Fibroblast of villous mesenchyme (primary cell): ENCODE results near the gene SKP1. TPM values are rescaled to one million over a fixed set of nuclear protein-coding genes. Genes with fewer than 3 reads are reported as not detected.

Source experiments
- DNase-seq: peaks from one replicate; pipeline ENCODE4 v3.0.0-alpha.2; 2010; ENCODE audit warnings: low read depth
- H3K4me3 ChIP-seq: 2 replicates; pipeline ENCODE4 v1.5.1; 2011; ENCODE audit warnings: low read depth, mild to moderate bottlenecking, low read length
- CTCF ChIP-seq: IDR thresholded peaks from 2 replicates; pipeline ENCODE4 v1.5.1; 2012; ENCODE audit warnings: low read depth, mild to moderate bottlenecking, low read length; ENCODE audit not compliant: insufficient read depth
- total RNA-seq: library from RNA; depleted of rRNA; stranded (reverse); fragments of >200 nt; gene quantifications from 2 replicates; pipeline ENCODE4 v1.2.3, GENCODE V29; 2012

Gene SKP1
- total RNA-seq, 1 donor, result 166 TPM

GRCh38 chr5:134209477-134210245 is 32.9 kb upstream of the SKP1 start:
- no peak for TF ChIP-seq CTCF
- no peak for DNase-seq
- no peak overlapping the region for H3K4me3 ChIP-seq

- no peak overlapping the region for H3K4me3 ChIP-seq
- DNase-seq, result no peak
- no peak for TF ChIP-seq CTCF
Measured at GRCh38 chr5:134207696-134208095, 30.9 kb upstream of the SKP1 start.

GRCh38 chr5:134206627-134207160 is 29.9 kb upstream of the SKP1 start:
- H3K4me3 ChIP-seq, result no peak overlapping the region
- DNase-seq, result no peak
- TF ChIP-seq CTCF, result no peak

GRCh38 chr5:134204575-134204974 is 27.8 kb upstream of the SKP1 start:
- DNase-seq, result no peak
- no peak for TF ChIP-seq CTCF
- H3K4me3 ChIP-seq, result no peak overlapping the region

- no peak overlapping the region for H3K4me3 ChIP-seq
- no peak for DNase-seq
- TF ChIP-seq CTCF, result no peak
Measured at GRCh38 chr5:134203630-134204029, 26.9 kb upstream of the SKP1 start.

- DNase-seq, result no peak
- H3K4me3 ChIP-seq, result no peak overlapping the region
- TF ChIP-seq CTCF, result no peak
Measured at GRCh38 chr5:134195666-134196065, 18.9 kb upstream of the SKP1 start.
